ENCODE measurements around the gene ATP2B2. TPM values are rescaled to one million over a fixed set of nuclear protein-coding genes. Genes with fewer than 3 reads are reported as not detected.

Gene ATP2B2
- total and polyA plus RNA-seq, 9 of the 15 experiments (the other 6 are each of a cell fraction or from before 2014, with no cell fraction given): 0.06 TPM; not detected in 8

DNA sequence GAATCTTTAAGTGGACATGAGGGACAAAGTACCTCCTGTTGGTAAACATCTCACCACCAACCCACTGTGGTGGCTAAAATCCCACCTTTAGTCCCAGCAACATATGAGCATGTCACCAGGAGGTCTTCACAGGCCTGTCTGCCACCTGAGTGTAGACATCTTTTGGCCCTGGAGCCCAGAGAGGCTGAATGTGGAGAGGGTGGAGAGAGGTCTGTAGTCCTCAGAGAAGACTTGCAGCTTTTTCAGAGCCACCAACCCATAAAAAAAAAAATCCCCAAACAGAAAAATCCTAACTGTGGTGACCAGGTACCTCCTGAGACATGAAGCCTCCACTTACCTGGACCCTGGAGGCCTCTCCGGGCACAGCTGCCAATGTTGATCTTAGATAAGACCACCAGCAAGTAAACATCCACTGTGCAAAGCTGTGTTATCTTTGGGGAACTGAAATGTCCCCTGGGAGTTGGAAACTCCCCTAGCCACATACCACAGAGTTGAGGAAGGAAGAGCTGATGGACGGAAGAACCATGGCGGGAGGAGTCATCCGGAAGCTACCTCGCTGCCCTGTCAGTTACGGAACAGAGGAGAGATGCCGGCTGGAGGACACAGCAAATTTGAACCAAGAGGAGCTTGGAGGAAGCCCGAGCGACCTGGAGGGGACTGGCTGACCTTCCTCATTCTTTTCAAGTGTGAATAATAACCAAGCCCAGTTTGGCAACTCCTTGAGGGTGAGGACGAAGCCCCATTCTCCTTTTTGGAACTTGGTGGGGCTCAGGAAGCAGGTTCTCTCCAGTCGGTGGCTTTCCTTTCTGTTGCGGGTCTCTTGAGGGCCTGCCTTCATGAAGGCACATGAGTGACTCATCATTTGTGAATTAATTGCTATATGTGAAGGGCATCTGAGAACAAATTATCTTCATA is 212.6 kb downstream of the ATP2B2 start, which contains the start of gene GHRL (continued):
- no peak for TF ChIP-seq CREB1 (IDR thresholded peaks at IDR 0.05)
- no peak for TF ChIP-seq CREB1 (CRISPR knock-in tag; IDR thresholded peaks at IDR 0.05)
- TF ChIP-seq, protein P1, sequence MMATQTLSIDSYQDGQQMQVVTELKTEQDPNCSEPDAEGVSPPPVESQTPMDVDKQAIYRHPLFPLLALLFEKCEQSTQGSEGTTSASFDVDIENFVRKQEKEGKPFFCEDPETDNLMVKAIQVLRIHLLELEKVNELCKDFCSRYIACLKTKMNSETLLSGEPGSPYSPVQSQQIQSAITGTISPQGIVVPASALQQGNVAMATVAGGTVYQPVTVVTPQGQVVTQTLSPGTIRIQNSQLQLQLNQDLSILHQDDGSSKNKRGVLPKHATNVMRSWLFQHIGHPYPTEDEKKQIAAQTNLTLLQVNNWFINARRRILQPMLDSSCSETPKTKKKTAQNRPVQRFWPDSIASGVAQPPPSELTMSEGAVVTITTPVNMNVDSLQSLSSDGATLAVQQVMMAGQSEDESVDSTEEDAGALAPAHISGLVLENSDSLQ (IDR thresholded peaks at IDR 0.05): peak; percentile 85
- peak in 1 of 2 experiments; percentile 74; a peak in 2 of 4 replicates for TF ChIP-seq TEAD1 (CRISPR knock-in tag; IDR thresholded peaks at IDR 0.05)
- TF ChIP-seq, protein P2, sequence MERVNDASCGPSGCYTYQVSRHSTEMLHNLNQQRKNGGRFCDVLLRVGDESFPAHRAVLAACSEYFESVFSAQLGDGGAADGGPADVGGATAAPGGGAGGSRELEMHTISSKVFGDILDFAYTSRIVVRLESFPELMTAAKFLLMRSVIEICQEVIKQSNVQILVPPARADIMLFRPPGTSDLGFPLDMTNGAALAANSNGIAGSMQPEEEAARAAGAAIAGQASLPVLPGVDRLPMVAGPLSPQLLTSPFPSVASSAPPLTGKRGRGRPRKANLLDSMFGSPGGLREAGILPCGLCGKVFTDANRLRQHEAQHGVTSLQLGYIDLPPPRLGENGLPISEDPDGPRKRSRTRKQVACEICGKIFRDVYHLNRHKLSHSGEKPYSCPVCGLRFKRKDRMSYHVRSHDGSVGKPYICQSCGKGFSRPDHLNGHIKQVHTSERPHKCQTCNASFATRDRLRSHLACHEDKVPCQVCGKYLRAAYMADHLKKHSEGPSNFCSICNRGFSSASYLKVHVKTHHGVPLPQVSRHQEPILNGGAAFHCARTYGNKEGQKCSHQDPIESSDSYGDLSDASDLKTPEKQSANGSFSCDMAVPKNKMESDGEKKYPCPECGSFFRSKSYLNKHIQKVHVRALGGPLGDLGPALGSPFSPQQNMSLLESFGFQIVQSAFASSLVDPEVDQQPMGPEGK (CRISPR knock-in tag; IDR thresholded peaks at IDR 0.05; ENCODE audit: borderline replicate concordance): no peak
- no peak for TF ChIP-seq DIDO1 (tag; IDR thresholded peaks at IDR 0.05; ENCODE audit: low read depth)
- TF ChIP-seq BCL6 (CRISPR knock-in tag; IDR thresholded peaks at IDR 0.05): no peak
- no peak for TF ChIP-seq TCF7L2 (IDR thresholded peaks at IDR 0.05; ENCODE audit: low read depth, low read length)
- TF ChIP-seq, protein P3, sequence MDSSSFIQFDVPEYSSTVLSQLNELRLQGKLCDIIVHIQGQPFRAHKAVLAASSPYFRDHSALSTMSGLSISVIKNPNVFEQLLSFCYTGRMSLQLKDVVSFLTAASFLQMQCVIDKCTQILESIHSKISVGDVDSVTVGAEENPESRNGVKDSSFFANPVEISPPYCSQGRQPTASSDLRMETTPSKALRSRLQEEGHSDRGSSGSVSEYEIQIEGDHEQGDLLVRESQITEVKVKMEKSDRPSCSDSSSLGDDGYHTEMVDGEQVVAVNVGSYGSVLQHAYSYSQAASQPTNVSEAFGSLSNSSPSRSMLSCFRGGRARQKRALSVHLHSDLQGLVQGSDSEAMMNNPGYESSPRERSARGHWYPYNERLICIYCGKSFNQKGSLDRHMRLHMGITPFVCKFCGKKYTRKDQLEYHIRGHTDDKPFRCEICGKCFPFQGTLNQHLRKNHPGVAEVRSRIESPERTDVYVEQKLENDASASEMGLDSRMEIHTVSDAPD (CRISPR knock-in tag; IDR thresholded peaks at IDR 0.05): no peak
- peak; percentile 29; the same call in 1 of the 2 replicates for TF ChIP-seq EP300 (IDR thresholded peaks at IDR 0.05; ENCODE audit: low read length)
- TF ChIP-seq TOE1 (IDR thresholded peaks at IDR 0.05; ENCODE audit: borderline replicate concordance): no peak
- no peak for TF ChIP-seq TOE1 (CRISPR knock-in tag; IDR thresholded peaks at IDR 0.05; ENCODE audit: borderline replicate concordance, low read depth)
- no peak for TF ChIP-seq ZNF140 (CRISPR knock-in tag; IDR thresholded peaks at IDR 0.05)
- 0 out of 2 replicates have a peak, but pooled peaks have one; percentile 33 for TF ChIP-seq HDAC2 (IDR thresholded peaks at IDR 0.05)
- TF ChIP-seq, protein P4, sequence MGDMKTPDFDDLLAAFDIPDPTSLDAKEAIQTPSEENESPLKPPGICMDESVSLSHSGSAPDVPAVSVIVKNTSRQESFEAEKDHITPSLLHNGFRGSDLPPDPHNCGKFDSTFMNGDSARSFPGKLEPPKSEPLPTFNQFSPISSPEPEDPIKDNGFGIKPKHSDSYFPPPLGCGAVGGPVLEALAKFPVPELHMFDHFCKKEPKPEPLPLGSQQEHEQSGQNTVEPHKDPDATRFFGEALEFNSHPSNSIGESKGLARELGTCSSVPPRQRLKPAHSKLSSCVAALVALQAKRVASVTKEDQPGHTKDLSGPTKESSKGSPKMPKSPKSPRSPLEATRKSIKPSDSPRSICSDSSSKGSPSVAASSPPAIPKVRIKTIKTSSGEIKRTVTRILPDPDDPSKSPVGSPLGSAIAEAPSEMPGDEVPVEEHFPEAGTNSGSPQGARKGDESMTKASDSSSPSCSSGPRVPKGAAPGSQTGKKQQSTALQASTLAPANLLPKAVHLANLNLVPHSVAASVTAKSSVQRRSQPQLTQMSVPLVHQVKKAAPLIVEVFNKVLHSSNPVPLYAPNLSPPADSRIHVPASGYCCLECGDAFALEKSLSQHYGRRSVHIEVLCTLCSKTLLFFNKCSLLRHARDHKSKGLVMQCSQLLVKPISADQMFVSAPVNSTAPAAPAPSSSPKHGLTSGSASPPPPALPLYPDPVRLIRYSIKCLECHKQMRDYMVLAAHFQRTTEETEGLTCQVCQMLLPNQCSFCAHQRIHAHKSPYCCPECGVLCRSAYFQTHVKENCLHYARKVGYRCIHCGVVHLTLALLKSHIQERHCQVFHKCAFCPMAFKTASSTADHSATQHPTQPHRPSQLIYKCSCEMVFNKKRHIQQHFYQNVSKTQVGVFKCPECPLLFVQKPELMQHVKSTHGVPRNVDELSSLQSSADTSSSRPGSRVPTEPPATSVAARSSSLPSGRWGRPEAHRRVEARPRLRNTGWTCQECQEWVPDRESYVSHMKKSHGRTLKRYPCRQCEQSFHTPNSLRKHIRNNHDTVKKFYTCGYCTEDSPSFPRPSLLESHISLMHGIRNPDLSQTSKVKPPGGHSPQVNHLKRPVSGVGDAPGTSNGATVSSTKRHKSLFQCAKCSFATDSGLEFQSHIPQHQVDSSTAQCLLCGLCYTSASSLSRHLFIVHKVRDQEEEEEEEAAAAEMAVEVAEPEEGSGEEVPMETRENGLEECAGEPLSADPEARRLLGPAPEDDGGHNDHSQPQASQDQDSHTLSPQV (IDR thresholded peaks at IDR 0.05): peak; percentile 57; the same call in 1 of the 2 replicates
- TF ChIP-seq GTF2A2 (tag; IDR thresholded peaks at IDR 0.05): no peak
- TF ChIP-seq MEF2D (tag; conservative IDR thresholded peaks at IDR 0.05; ENCODE audit: low read depth): no peak
- no peak for TF ChIP-seq NFYB (IDR thresholded peaks at IDR 0.05; ENCODE audit: extremely low read depth, insufficient read length)
- no peak for TF ChIP-seq NFE2L1 (tag; IDR thresholded peaks at IDR 0.05; ENCODE audit: borderline replicate concordance, low read depth)
